MM.1S (cell line): Measurements from ENCODE around the gene HSPA4L.

Source experiments
- DNase-seq: peaks from one replicate; pipeline ENCODE4 v3.0.0-alpha.2; 2015
- H2AFZ ChIP-seq: fragments of 300-600 bp; sonication (generic); 2 replicates; pipeline ENCODE4 v1.6.0; 2016; ENCODE audit warnings: antibody characterized with exemption, low read length
- H3F3A ChIP-seq: fragments of 300-600 bp; sonication (generic); 2 replicates; pipeline ENCODE4 v1.6.1; 2016; ENCODE audit warnings: mild to moderate bottlenecking, antibody characterized with exemption, low read length, moderate library complexity, mixed read lengths; ENCODE audit not compliant: insufficient read depth
- H3K27ac ChIP-seq: fragments of 300-600 bp; sonication (generic); 2 replicates; pipeline ENCODE4 v1.5.1; 2016; ENCODE audit warnings: mild to moderate bottlenecking, low read length
- H3K27me3 ChIP-seq: fragments of 300-600 bp; sonication (generic); replicated peaks from 2 replicates; pipeline ENCODE4 v1.6.0; 2016; ENCODE audit warnings: low read length; ENCODE audit not compliant: insufficient read depth
- H3K36me3 ChIP-seq: fragments of 300-600 bp; sonication (generic); replicated peaks from 2 replicates; pipeline ENCODE4 v1.6.1; 2016; ENCODE audit warnings: mild to moderate bottlenecking, low read length, mixed read lengths; ENCODE audit not compliant: insufficient read depth
- H3K4me1 ChIP-seq: fragments of 300-600 bp; sonication (generic); 2 replicates; pipeline ENCODE4 v1.6.1; 2016; ENCODE audit warnings: low read length, mixed read lengths
- H3K4me2 ChIP-seq: fragments of 300-600 bp; sonication (generic); 2 replicates; pipeline ENCODE4 v1.6.0; 2016; ENCODE audit warnings: low read depth, low read length
- H3K4me3 ChIP-seq: fragments of 300-600 bp; sonication (generic); 2 replicates; pipeline ENCODE4 v1.5.1; 2016; ENCODE audit warnings: low read length, mixed read lengths
- H3K79me2 ChIP-seq: fragments of 300-600 bp; sonication (generic); 2 replicates; pipeline ENCODE4 v1.6.1; 2016; ENCODE audit warnings: mixed run types, low read length, mixed read lengths
- H3K9ac ChIP-seq: fragments of 300-600 bp; sonication (generic); 2 replicates; pipeline ENCODE4 v1.6.1; 2016; ENCODE audit warnings: low read length, mixed read lengths
- H3K9me2 ChIP-seq: fragments of 300-600 bp; sonication (generic); replicated peaks from 2 replicates; pipeline ENCODE4 v1.6.1; 2016; ENCODE audit warnings: mild to moderate bottlenecking, low read length, mixed read lengths; ENCODE audit not compliant: insufficient read depth
- H3K9me3 ChIP-seq: fragments of 300-600 bp; sonication (generic); replicated peaks from 2 replicates; pipeline ENCODE4 v1.6.1; 2016; ENCODE audit warnings: mild to moderate bottlenecking, low read length, mixed read lengths; ENCODE audit not compliant: insufficient read depth
- H4K20me1 ChIP-seq: fragments of 300-600 bp; sonication (generic); 2 replicates; pipeline ENCODE4 v1.6.1; 2016; ENCODE audit warnings: mild to moderate bottlenecking, low read length, moderate library complexity, mixed read lengths; ENCODE audit not compliant: insufficient read depth
- CTCF ChIP-seq: fragments of 300-600 bp; sonication (generic); IDR thresholded peaks from 2 replicates; pipeline ENCODE4 v1.5.1; 2016; ENCODE audit warnings: antibody characterized with exemption, low read length, mixed read lengths
- EZH2 ChIP-seq: fragments of 300-600 bp; sonication (generic); optimal IDR thresholded peaks from 2 replicates; pipeline ENCODE3; 2017; ENCODE audit warnings: low read depth, mild to moderate bottlenecking, antibody characterized with exemption, low read length, mixed read lengths
- EZH2phosphoT487 ChIP-seq: fragments of 300-600 bp; sonication (generic); IDR thresholded peaks from 2 replicates; pipeline ENCODE4 v1.6.1; 2018; ENCODE audit warnings: antibody characterized with exemption, low read length

HSPA4L gene

DNA sequence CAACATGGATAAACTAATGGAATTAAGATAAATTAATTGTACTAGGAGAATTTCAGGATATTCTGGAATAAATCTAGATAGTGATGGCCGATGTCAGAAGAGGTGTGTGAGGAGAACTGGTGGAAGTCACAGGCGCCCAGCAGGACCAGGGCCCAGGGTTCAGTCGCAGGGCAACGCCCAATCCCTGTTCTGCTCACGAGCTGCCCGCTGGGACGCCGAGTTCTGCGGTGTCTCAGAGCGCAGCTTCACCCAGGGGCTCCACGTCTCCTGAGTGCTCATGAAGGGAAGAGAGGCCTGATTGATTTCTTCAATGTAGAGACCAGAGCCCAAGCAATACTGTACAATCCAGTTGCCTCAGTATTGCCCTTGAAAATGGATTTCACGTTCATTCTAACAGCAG, 1.5 kb upstream of the HSPA4L start:
- Histone ChIP-seq H3K79me2 (peaks cover 34% of the 10 kb centered on the region), H3K36me3 (no peaks in the 10 kb centered on the region), H3K27ac (no peak overlapping the region), H4K20me1 (no peaks in the 10 kb centered on the region), H3K9me2 (no peaks in the 10 kb centered on the region), H3K27me3 (no peaks in the 10 kb centered on the region), H3K9me3 (no peaks in the 10 kb centered on the region), H3F3A (peaks cover 36% of the 10 kb centered on the region), H3K9ac (no peak overlapping the region), H3K4me3 (no peak overlapping the region), H2AFZ (no peak overlapping the region), H3K4me2 (no peak overlapping the region), H3K4me1 (peaks cover 45% of the 10 kb centered on the region)
- no peak for TF ChIP-seq CTCF
- no peak for TF ChIP-seq EZH2
- TF ChIP-seq EZH2phosphoT487, result no peak
- DNase-seq, result no peak

GRCh38 chr4:127781300-127782024, 660 bp upstream of the HSPA4L start:
- H3K9ac ChIP-seq, result peak overlapping the region; percentile 78
- H4K20me1 ChIP-seq, result no peaks in the 10 kb centered on the region
- H2AFZ ChIP-seq, result peak overlapping the region; percentile 75
- H3K27ac ChIP-seq, result peak overlapping the region; percentile 49; the same call in 1 of the 2 replicates
- no peak for DNase-seq
- H3K4me3 ChIP-seq, result peak overlapping the region; percentile 80
- peaks cover 43% of the 10 kb centered on the region for H3K79me2 ChIP-seq
- no peaks in the 10 kb centered on the region for H3K9me3 ChIP-seq
- peak overlapping the region; percentile 81 for H3K4me2 ChIP-seq
- 0 out of 2 replicates have a peak, but pooled peaks cover 6% of the 10 kb centered on the region for H3K36me3 ChIP-seq
- TF ChIP-seq CTCF, result no peak
- no peak for TF ChIP-seq EZH2
- no peak for TF ChIP-seq EZH2phosphoT487
- H3F3A ChIP-seq, result peaks cover 27% of the 10 kb centered on the region
- peaks cover 39% of the 10 kb centered on the region for H3K4me1 ChIP-seq
- no peaks in the 10 kb centered on the region for H3K27me3 ChIP-seq
- H3K9me2 ChIP-seq, result no peaks in the 10 kb centered on the region

GRCh38 chr4:127782025-127782274, 172 bp upstream of the HSPA4L start:
- Histone ChIP-seq H3K4me3 (peak overlapping the region; percentile 80), H4K20me1 (no peaks in the 10 kb centered on the region), H3K9ac (peak overlapping the region; percentile 78), H3F3A (peaks cover 23% of the 10 kb centered on the region), H2AFZ (peak overlapping the region; percentile 75), H3K27me3 (no peaks in the 10 kb centered on the region), H3K4me2 (peak overlapping the region; percentile 81), H3K79me2 (peaks cover 48% of the 10 kb centered on the region), H3K27ac (peak overlapping the region; percentile 49; the same call in 1 of the 2 replicates), H3K36me3 (0 out of 2 replicates have a peak, but pooled peaks cover 6% of the 10 kb centered on the region), H3K9me2 (no peaks in the 10 kb centered on the region), H3K9me3 (no peaks in the 10 kb centered on the region), H3K4me1 (peaks cover 34% of the 10 kb centered on the region)
- TF ChIP-seq CTCF (no peak), EZH2 (no peak)
- DNase-seq, result peak; percentile 93
